Endodermal cell (in vitro differentiated cells): Measurements from ENCODE around the gene EMP1. TPM values are rescaled to one million over a fixed set of nuclear protein-coding genes. Genes with fewer than 3 reads are reported as not detected.

ENCODE experiments used
- DNase-seq: peaks from one replicate; pipeline ENCODE4 v3.0.0-alpha.2; 2017
- H3K27ac ChIP-seq: 2 replicates; pipeline ENCODE4 v1.5.1; 2013; ENCODE audit warnings: mild to moderate bottlenecking, low read depth, low read length, moderate library complexity
- H3K27me3 ChIP-seq: 2 replicates; pipeline ENCODE4 v1.6.1; 2013; ENCODE audit warnings: mild to moderate bottlenecking, low read length, moderate library complexity; ENCODE audit not compliant: insufficient read depth, control insufficient read depth, poor library complexity, severe bottlenecking
- H3K36me3 ChIP-seq: 2 replicates; pipeline ENCODE4 v1.7.0; 2013; ENCODE audit warnings: mild to moderate bottlenecking, low read length, moderate library complexity; ENCODE audit not compliant: control insufficient read depth, insufficient read depth
- H3K4me1 ChIP-seq: one replicate; pipeline ENCODE4 v1.7.0; 2013; ENCODE audit warnings: low read length; ENCODE audit not compliant: control insufficient read depth, insufficient read depth
- H3K4me3 ChIP-seq: 2 replicates; pipeline ENCODE4 v1.5.1; 2013; ENCODE audit warnings: mild to moderate bottlenecking, low read length, moderate library complexity
- H3K9ac ChIP-seq: 2 replicates; pipeline ENCODE4 v1.6.1; 2013; ENCODE audit warnings: mild to moderate bottlenecking, low read length, moderate library complexity; ENCODE audit not compliant: poor library complexity, severe bottlenecking; ENCODE audit errors: extremely low read depth
- H3K9me3 ChIP-seq: 2 replicates; pipeline ENCODE4 v1.6.1; 2013; ENCODE audit warnings: mild to moderate bottlenecking, low read length, moderate library complexity; ENCODE audit not compliant: control insufficient read depth
- H3K27ac Mint-ChIP-seq: 2 replicates; pipeline ENCODE4 v1.8.0; 2020; ENCODE audit warnings: mixed read lengths
- H3K27me3 Mint-ChIP-seq: 2 replicates; pipeline ENCODE4 v1.8.0; 2021; ENCODE audit warnings: mild to moderate bottlenecking, mixed read lengths; ENCODE audit not compliant: insufficient read depth
- H3K36me3 Mint-ChIP-seq: 2 replicates; pipeline ENCODE4 v1.8.0; 2020; ENCODE audit warnings: low read depth, mixed read lengths
- H3K4me1 Mint-ChIP-seq: 2 replicates; pipeline ENCODE4 v1.8.0; 2020; ENCODE audit warnings: mixed read lengths
- H3K4me3 Mint-ChIP-seq: 2 replicates; pipeline ENCODE4 v1.8.0; 2020; ENCODE audit warnings: mild to moderate bottlenecking, moderate library complexity, mixed read lengths
- H3K9me3 Mint-ChIP-seq: 2 replicates; pipeline ENCODE4 v1.8.0; 2020; ENCODE audit warnings: mild to moderate bottlenecking, mixed read lengths
- CTCF ChIP-seq: fragments of 200-600 bp; sonication (generic); conservative IDR thresholded peaks from 2 replicates; pipeline ENCODE4 v1.5.0; 2021; ENCODE audit warnings: antibody characterized with exemption, mild to moderate bottlenecking
- WGBS, 2 experiments: methylation state at CpG; one replicate each; pipeline versions ENCODE4 v1.1.5 to v1.1.7; 2013; ENCODE audit warnings: missing lambda C conversion rate in 2 of 2, mixed read lengths in 1 of 2; ENCODE audit not compliant: insufficient coverage in 1 of 2, insufficient read length in 1 of 2; 5-methylcytosine and 5-hydroxymethylcytosine counted together
- total RNA-seq, 2 donors: library from RNA; stranded (reverse); fragmentation: NEBNext Ultra II Directional in 1 of 2; extraction: Animal tissue kit (Norgen Biotek cat#: 25700) in 1 of 2; gene quantifications; 2 replicates in 1 of 2; 3 replicates in 1 of 2; pipeline ENCODE4 v1.2.1, GENCODE V29; 2021

EMP1 gene
- total RNA-seq, 2 donors from 2014 or later, result 0.58 to 0.59 TPM

- Histone ChIP-seq H3K9ac (no peak overlapping the region), H3K9me3 (no peaks in the 10 kb centered on the region), H3K4me3 (no peak overlapping the region), H3K4me1 (no peaks in the 10 kb centered on the region), H3K27ac (no peak overlapping the region), H3K36me3 (no peaks in the 10 kb centered on the region), H3K27me3 (no peaks in the 10 kb centered on the region)
- DNase-seq, result no peak
- H3K36me3 Mint-ChIP-seq, result no peaks in the 10 kb centered on the region
- no peak overlapping the region for H3K4me3 Mint-ChIP-seq
- no peaks in the 10 kb centered on the region for H3K9me3 Mint-ChIP-seq
- TF ChIP-seq CTCF, result no peak
- WGBS, 2 experiments, result 88 to 93% methylated on average over 7 of the region's 7 CpGs
- H3K27me3 Mint-ChIP-seq, result peaks cover 9% of the 10 kb centered on the region
- peaks cover 4% of the 10 kb centered on the region for H3K4me1 Mint-ChIP-seq
- H3K27ac Mint-ChIP-seq, result no peak overlapping the region
Observed at GRCh38 chr12:13197032-13197431, 506 bp downstream of the EMP1 start.

GRCh38 chr12:13197526-13198143 lies 1.1 kb downstream of the EMP1 start:
- no peaks in the 10 kb centered on the region for H3K9me3 ChIP-seq
- DNase-seq, result no peak
- no peaks in the 10 kb centered on the region for H3K27me3 ChIP-seq
- H3K4me1 Mint-ChIP-seq, result peaks cover 4% of the 10 kb centered on the region
- no peak overlapping the region for H3K4me3 Mint-ChIP-seq
- TF ChIP-seq CTCF, result no peak
- 79 to 92% methylated on average over 6 to 9 of the region's 9 CpGs for WGBS, 2 experiments
- no peak overlapping the region for H3K9ac ChIP-seq
- H3K4me1 ChIP-seq, result no peaks in the 10 kb centered on the region
- no peak overlapping the region for H3K27ac Mint-ChIP-seq
- H3K27ac ChIP-seq, result no peak overlapping the region
- H3K36me3 Mint-ChIP-seq, result no peaks in the 10 kb centered on the region
- peaks cover 16% of the 10 kb centered on the region for H3K27me3 Mint-ChIP-seq
- no peaks in the 10 kb centered on the region for H3K36me3 ChIP-seq
- no peak overlapping the region for H3K4me3 ChIP-seq
- H3K9me3 Mint-ChIP-seq, result no peaks in the 10 kb centered on the region

- Histone ChIP-seq H3K4me3 (no peak overlapping the region), H3K27ac (no peak overlapping the region), H3K36me3 (no peaks in the 10 kb centered on the region), H3K27me3 (no peaks in the 10 kb centered on the region), H3K9me3 (no peaks in the 10 kb centered on the region), H3K9ac (no peak overlapping the region), H3K4me1 (no peaks in the 10 kb centered on the region)
- Mint-ChIP-seq H3K4me1 (peaks cover 4% of the 10 kb centered on the region), H3K36me3 (no peaks in the 10 kb centered on the region), H3K9me3 (no peaks in the 10 kb centered on the region), H3K27ac (no peak overlapping the region), H3K4me3 (no peak overlapping the region), H3K27me3 (peaks cover 16% of the 10 kb centered on the region)
- DNase-seq, result no peak
- no peak for TF ChIP-seq CTCF
- 78 to 94% methylated on average over 1 to 3 of the region's 4 CpGs for WGBS, 2 experiments
Observed at GRCh38 chr12:13198241-13198640, 1.7 kb downstream of the EMP1 start.
